ENCODE data around the gene RET.
A peak's percentile ranks its signal among the peaks of the same experiment; 100 is the strongest.
"Not testable (repeated sequence)": the region's sequence is repeated elsewhere in the genome, so short reads cannot be mapped to it uniquely, and the experiment has no call there.

The RET gene

GRCh38 chr10:43083764-43084163 is 6.9 kb downstream of the RET start:
- no peaks in the 10 kb centered on the region for H3K9me3 ChIP-seq
- no peaks in the 10 kb centered on the region for H3K27me3 ChIP-seq (ENCODE audit: low read depth)
- no peaks in the 10 kb centered on the region for H3K4me1 ChIP-seq
- H3K4me3 ChIP-seq: no peak overlapping the region
- in situ Hi-C loops (cut with MboI; ENCODE audit: low sequenced_read_pairs): no loop called here
- H3K36me3 ChIP-seq (replicated peaks): no peaks in the 10 kb centered on the region
- no peak for DNase-seq (ENCODE audit: low spot score in 2 of 2)

GRCh38 chr10:43084812-43085211 is 7.9 kb downstream of the RET start:
- H3K36me3 ChIP-seq (replicated peaks): no peaks in the 10 kb centered on the region
- no peaks in the 10 kb centered on the region for H3K27me3 ChIP-seq (ENCODE audit: low read depth)
- no peak for DNase-seq (ENCODE audit: low spot score in 2 of 2)
- H3K4me1 ChIP-seq: no peaks in the 10 kb centered on the region
- no peak overlapping the region for H3K4me3 ChIP-seq
- in situ Hi-C loops (cut with MboI; ENCODE audit: low sequenced_read_pairs): no loop called here
- no peaks in the 10 kb centered on the region for H3K9me3 ChIP-seq

- Histone ChIP-seq H3K27me3 (ENCODE audit: low read depth) (no peaks in the 10 kb centered on the region), H3K9me3 (no peaks in the 10 kb centered on the region), H3K4me3 (no peak overlapping the region), H3K36me3 (replicated peaks) (no peaks in the 10 kb centered on the region), H3K4me1 (no peaks in the 10 kb centered on the region)
- in situ Hi-C loops (cut with MboI; ENCODE audit: low sequenced_read_pairs): no loop called here
- no peak for DNase-seq (ENCODE audit: low spot score in 2 of 2)
These were observed 9.6 kb downstream of the RET start for GRCh38 chr10:43086321-43086942.

- in situ Hi-C loops (cut with MboI; ENCODE audit: low sequenced_read_pairs): no loop called here
- DNase-seq (ENCODE audit: low spot score in 2 of 2): no peak
- Histone ChIP-seq H3K9me3 (no peaks in the 10 kb centered on the region), H3K4me3 (no peak overlapping the region), H3K4me1 (no peaks in the 10 kb centered on the region), H3K27me3 (ENCODE audit: low read depth) (no peaks in the 10 kb centered on the region), H3K36me3 (replicated peaks) (no peaks in the 10 kb centered on the region)
These were observed 12.7 kb downstream of the RET start for GRCh38 chr10:43089519-43089918.

GRCh38 chr10:43090188-43090587 is 13.3 kb downstream of the RET start:
- no peaks in the 10 kb centered on the region for H3K36me3 ChIP-seq (replicated peaks)
- no peak for DNase-seq (ENCODE audit: low spot score in 2 of 2)
- in situ Hi-C loops (cut with MboI; ENCODE audit: low sequenced_read_pairs): no loop called here

GRCh38 chr10:43090664-43091063 is 13.8 kb downstream of the RET start:
- Histone ChIP-seq H3K36me3 (replicated peaks) (no peaks in the 10 kb centered on the region), H3K4me1 (no peaks in the 10 kb centered on the region), H3K9me3 (no peaks in the 10 kb centered on the region), H3K4me3 (no peak overlapping the region), H3K27me3 (ENCODE audit: low read depth) (no peaks in the 10 kb centered on the region)
- DNase-seq (ENCODE audit: low spot score in 2 of 2): no peak
- in situ Hi-C loops (cut with MboI; ENCODE audit: low sequenced_read_pairs): no loop called here

More at GRCh38 chr10:43090188-43090587, 13.3 kb downstream of the RET start:
- no peak overlapping the region for H3K4me3 ChIP-seq
- H3K9me3 ChIP-seq: no peaks in the 10 kb centered on the region
- H3K4me1 ChIP-seq: no peaks in the 10 kb centered on the region
- H3K27me3 ChIP-seq (ENCODE audit: low read depth): no peaks in the 10 kb centered on the region

GRCh38 chr10:43091846-43092245 is 15.0 kb downstream of the RET start:
- Histone ChIP-seq H3K27me3 (ENCODE audit: low read depth) (no peaks in the 10 kb centered on the region), H3K36me3 (replicated peaks) (no peaks in the 10 kb centered on the region), H3K4me1 (no peaks in the 10 kb centered on the region), H3K9me3 (no peaks in the 10 kb centered on the region), H3K4me3 (no peak overlapping the region)
- DNase-seq (ENCODE audit: low spot score in 2 of 2): no peak
- in situ Hi-C loops (cut with MboI; ENCODE audit: low sequenced_read_pairs): no loop called here

GRCh38 chr10:43093423-43094076 is 16.7 kb downstream of the RET start:
- no peaks in the 10 kb centered on the region for H3K27me3 ChIP-seq (ENCODE audit: low read depth)
- H3K36me3 ChIP-seq (replicated peaks): no peaks in the 10 kb centered on the region
- no peaks in the 10 kb centered on the region for H3K9me3 ChIP-seq
- no peak overlapping the region for H3K4me3 ChIP-seq
- in situ Hi-C loops (cut with MboI; ENCODE audit: low sequenced_read_pairs): no loop called here
- H3K4me1 ChIP-seq: no peaks in the 10 kb centered on the region
- peak in 1 of 2 experiments; percentile 41 for DNase-seq (ENCODE audit: low spot score in 2 of 2)

- no peaks in the 10 kb centered on the region for H3K4me1 ChIP-seq
- DNase-seq (ENCODE audit: low spot score in 2 of 2): no peak
- no peaks in the 10 kb centered on the region for H3K27me3 ChIP-seq (ENCODE audit: low read depth)
- no peak overlapping the region for H3K4me3 ChIP-seq
- no peaks in the 10 kb centered on the region for H3K36me3 ChIP-seq (replicated peaks)
- no peaks in the 10 kb centered on the region for H3K9me3 ChIP-seq
- in situ Hi-C loops (cut with MboI; ENCODE audit: low sequenced_read_pairs): no loop called here
These were observed 17.2 kb downstream of the RET start for GRCh38 chr10:43094085-43094484.

GRCh38 chr10:43099339-43099738 is 22.5 kb downstream of the RET start:
- H3K27me3 ChIP-seq (ENCODE audit: low read depth); H3K36me3 ChIP-seq (replicated peaks); H3K9me3 ChIP-seq; H3K4me1 ChIP-seq; in situ Hi-C loops (cut with MboI; ENCODE audit: low sequenced_read_pairs); H3K4me3 ChIP-seq; DNase-seq (ENCODE audit: low spot score in 2 of 2): not testable (repeated sequence)

GRCh38 chr10:43099928-43100327 is 23.1 kb downstream of the RET start:
- Histone ChIP-seq H3K36me3 (replicated peaks) (no peaks in the 10 kb centered on the region), H3K4me1 (peaks cover 1% of the 10 kb centered on the region; the same call in 1 of the 2 replicates), H3K27me3 (ENCODE audit: low read depth) (no peaks in the 10 kb centered on the region), H3K4me3 (no peak overlapping the region), H3K9me3 (no peaks in the 10 kb centered on the region)
- in situ Hi-C loops (cut with MboI; ENCODE audit: low sequenced_read_pairs): loop anchor here (10.0 kb wide), 1 partner anchor 225 kb away; no protein-coding TSS in a partner anchor
- DNase-seq (ENCODE audit: low spot score in 2 of 2): no peak

GRCh38 chr10:43100366-43100765 is 23.5 kb downstream of the RET start:
- Histone ChIP-seq H3K27me3 (ENCODE audit: low read depth) (no peaks in the 10 kb centered on the region), H3K4me1 (peaks cover 5% of the 10 kb centered on the region), H3K9me3 (no peaks in the 10 kb centered on the region), H3K36me3 (replicated peaks) (no peaks in the 10 kb centered on the region), H3K4me3 (no peak overlapping the region)
- no peak for DNase-seq (ENCODE audit: low spot score in 2 of 2)
- in situ Hi-C loops (cut with MboI; ENCODE audit: low sequenced_read_pairs): loop anchor here (10.0 kb wide), 1 partner anchor 226 kb away; no protein-coding TSS in a partner anchor

- in situ Hi-C loops (cut with MboI; ENCODE audit: low sequenced_read_pairs): loop anchor here (10.0 kb wide), 1 partner anchor 227 kb away; no protein-coding TSS in a partner anchor
- Histone ChIP-seq H3K27me3 (ENCODE audit: low read depth) (no peaks in the 10 kb centered on the region), H3K4me1 (peaks cover 5% of the 10 kb centered on the region), H3K4me3 (no peak overlapping the region), H3K36me3 (replicated peaks) (no peaks in the 10 kb centered on the region), H3K9me3 (no peaks in the 10 kb centered on the region)
- no peak for DNase-seq (ENCODE audit: low spot score in 2 of 2)
These were observed 25.4 kb downstream of the RET start for GRCh38 chr10:43102063-43102828.

All from HAP-1 (cell line).